Frontal cortex (tissue), 4 donors: ENCODE data around the gene ADGRD1. TPM values are rescaled to one million over a fixed set of nuclear protein-coding genes. Genes with fewer than 3 reads are reported as not detected.

Source experiments
- DNase-seq, 2 donors: peaks; one replicate each; pipeline ENCODE4 v3.0.0; 2012; ENCODE audit warnings: low spot score in 2 of 2
- FAIRE-seq: peaks from 2 replicates; lab custom pipeline; 2012; peaks lifted over from hg19 to GRCh38; lab: Jason Lieb, UNC
- small RNA-seq: library from RNA; depleted of rRNA; stranded (forward); fragments of <200 nt; gene quantifications from one replicate; pipeline ENCODE3, GENCODE V24; 2014
- total RNA-seq: library from RNA; depleted of rRNA; stranded (reverse); fragments of >200 nt; gene quantifications from one replicate; pipeline ENCODE4 v1.2.3, GENCODE V29; 2014
- donor health status: control.
- donor health status: control.
- donor health status: control.

ADGRD1 gene
- total RNA-seq, 1 donor from 2014 or later = 4.5 TPM

DNA sequence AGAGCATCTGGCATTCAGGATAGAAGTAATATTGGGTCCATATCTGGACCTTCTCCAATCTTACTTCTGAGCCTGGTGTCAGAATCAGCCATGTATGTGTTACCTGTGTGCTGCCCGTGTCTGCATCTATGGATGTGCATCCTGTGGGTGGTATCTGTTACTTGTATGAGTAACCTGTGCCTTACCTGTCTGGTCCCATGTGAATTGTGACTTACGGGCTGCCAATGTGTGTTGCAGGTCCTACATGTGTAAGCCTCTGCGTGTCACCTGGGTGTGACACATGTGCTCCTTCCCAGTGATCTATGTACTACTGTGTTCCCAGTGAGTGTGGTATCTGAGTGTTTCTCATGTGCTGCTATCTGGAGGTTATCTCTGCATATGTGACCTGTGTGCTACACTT lies 208.4 kb downstream of the ADGRD1 start:
- no peak for DNase-seq
- no peak for FAIRE-seq

DNA sequence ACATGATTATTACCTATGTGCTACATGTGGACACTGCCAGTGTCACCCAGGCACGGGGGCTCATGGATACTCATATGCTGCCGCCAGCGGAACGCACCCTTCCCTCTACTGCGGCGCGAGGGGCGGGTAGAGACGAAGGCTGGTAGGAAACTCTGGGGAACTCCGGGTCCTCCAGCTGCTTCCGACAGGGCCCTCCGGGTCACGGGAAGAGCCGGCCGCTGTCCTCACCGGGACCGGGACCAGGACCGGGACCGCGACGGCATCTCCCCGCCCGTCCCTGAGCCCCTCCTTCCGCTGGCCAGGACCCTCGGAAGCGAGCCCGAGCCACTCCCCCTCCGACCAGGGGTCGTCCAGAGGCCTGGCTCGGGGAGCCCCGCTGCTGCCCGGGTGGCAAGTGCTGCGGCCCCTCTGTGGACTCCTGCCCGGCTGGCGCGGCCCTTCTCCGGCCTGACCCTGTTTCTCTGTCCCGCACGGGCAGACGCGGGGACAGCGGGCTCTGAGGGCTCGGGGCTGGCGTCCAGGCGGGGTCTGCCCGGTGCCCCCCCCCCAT lies 209.6 kb downstream of the ADGRD1 start:
- no peak for DNase-seq
- no peak for FAIRE-seq

DNA sequence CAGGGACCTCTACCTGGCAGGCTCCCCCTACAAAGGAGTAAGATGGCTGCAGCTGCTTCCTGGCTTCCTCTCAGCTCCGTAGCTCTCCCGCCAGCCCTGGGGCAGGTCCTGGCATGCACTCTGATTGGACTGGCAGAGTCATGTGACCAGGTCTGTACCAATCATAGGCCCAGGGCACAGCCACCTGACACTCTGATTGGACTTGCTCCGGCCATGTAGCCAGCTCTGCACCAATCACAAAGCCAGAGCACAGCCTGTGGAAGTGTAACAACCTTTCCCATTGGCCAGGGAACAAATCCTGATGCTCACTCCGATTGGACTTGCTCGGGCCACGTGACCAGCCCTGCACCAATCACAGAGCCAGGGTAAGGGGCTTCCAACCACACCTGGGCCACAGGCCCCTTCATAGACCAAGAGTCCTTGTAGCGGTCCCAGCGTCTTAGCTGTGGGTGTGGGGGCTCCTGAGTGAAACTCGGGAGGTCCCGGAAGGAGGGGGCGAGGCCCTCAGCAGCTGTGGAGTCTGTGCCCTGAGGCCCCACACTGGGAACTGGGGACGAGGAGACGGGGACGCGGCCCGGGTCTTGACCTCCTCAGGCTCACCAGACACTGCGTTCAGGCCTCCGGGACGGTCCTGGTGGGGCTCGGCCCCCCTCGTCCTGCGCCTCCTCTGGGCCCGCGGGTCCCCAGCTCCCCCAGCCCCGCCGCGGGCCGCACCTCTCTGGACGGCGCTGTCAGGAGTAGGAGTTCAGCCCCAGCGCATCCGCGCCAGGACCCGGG lies 210.6 kb downstream of the ADGRD1 start:
- DNase-seq = no peak
- no peak for FAIRE-seq

DNA sequence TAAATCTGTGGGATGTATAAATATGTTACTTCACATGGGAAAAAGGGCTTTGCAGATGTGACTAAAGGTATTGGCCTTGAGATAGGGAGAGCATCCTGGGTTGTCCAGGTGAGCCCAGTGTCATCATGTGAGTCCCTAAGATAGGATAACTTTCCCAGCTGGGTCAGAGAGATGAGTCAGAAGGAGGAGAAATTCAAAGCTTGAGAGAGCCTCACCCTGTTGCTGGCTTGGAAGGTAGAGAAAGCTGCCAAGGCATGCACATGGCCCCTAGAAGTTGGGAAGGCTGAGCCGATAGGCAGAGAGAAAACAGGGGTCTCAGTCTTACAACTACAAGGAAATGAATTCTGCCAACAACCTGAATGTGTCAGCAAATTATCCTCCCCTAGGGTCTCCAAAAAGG lies 213.0 kb downstream of the ADGRD1 start:
- DNase-seq (no peak), FAIRE-seq (no peak)

DNA sequence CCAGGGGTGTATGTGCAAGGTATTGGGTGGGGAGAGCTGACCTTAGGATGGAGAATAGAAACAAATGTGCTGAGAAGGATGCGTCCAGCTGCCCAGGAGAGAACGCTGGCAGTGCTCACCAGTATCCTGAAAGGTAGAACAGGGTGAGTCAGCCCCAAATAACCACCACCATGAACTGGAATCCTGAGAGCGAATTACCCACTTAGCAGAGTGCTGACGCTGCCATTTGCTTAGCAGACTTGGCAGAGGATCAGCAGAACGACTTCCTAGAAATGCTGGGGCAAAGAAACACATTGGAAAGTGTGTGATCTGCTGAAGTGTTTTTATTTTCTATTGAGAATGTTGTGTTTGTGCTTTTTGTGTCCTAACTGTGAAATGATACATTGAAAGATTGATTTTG lies 213.6 kb downstream of the ADGRD1 start:
- FAIRE-seq = no peak
- DNase-seq = no peak

DNA sequence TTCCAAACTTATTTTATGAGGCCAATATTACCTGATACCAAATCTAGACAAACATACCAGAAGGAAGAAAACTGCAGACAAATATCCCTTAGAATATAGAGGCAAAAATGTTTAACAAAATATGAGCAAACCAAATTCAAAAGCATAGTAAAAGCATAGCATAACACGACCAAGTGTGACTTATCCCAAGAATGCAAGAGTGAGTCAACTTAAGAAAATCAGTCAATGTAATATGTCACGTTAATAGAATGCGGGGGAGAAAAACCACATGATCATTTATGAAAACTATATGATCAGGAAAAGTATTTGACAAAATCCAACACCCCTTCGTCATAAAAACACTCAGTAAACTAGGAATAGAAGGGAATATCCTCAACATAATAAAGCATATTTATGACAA lies 217.3 kb downstream of the ADGRD1 start:
- FAIRE-seq (no peak), DNase-seq (no peak)

DNA sequence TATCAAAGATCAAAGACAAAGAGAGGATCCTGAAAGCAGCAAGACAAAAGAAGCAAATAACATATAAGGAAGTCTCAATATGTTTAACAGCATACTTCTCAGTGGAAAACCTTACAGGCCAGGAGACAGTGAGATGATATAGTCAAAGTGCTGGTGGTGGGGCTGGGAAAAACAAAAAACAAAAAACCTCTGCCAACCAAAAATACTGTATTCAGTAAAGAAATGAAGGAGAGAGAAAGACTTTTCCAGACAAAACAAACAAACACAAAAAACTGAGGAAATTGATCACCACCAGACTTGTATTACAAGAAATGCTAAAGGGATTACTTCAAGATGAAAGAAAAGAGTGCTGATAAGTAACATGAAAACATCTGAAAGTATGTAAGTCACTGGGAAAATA lies 221.2 kb downstream of the ADGRD1 start:
- DNase-seq (no peak), FAIRE-seq (no peak)

DNA sequence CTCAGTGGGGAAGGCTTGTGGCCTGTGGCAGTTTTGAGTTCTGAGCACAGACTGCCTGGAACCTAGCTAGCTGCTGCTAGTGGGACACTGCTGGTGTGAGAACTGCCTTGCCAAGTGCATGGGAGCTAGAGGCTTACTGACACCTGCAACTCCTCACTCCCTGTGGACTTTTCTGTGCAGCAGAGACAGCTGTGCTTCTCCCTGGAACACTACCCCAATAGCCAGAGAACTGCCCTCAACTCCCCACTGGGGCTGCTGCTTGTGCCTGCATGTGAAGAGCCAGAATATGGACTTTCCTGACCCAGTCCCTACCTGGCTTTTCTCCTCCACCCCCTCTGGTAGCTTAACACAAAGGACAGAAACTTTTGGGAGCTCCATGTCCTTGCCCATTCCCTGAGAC lies 222.6 kb downstream of the ADGRD1 start:
- FAIRE-seq (no peak), DNase-seq (no peak)

DNA sequence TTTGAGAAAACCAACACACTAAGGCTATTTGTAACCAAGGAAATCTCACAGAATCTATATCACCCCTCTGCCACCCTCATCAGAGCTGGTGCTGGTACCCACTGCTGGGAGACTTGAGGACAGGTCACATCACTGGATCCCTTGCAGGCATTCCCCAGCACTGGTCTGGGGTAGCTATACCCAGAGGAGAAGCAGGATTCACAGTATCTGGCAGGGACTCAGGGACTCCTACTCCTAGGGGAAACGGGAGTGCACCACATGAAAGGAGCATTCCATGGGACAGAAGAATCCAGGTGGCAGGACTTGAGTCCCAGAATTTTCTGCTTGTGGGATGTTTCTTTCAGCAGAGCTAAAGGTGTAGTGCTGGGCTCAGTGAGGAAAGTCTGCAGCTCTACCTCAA lies 223.2 kb downstream of the ADGRD1 start:
- DNase-seq = no peak
- no peak for FAIRE-seq

DNA sequence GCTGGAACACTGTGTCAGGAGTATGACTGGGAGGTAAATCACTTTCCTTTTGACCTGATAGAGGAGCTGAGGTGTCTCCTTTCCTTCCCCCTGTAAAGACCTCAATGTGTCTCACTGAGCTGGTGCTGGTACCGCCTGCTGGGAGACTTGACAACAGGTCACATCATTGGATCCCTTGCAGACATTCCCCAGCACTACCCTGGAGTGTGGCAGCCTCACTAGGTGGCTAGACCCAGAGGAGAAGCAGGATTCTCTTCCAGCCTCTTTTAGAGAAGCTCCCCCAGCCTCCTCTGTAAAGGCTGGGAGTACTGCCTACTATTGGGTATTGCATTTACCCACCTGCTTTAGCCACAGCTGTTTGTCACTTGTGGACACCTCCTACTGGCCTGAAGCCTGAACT lies 223.9 kb downstream of the ADGRD1 start:
- DNase-seq (no peak), FAIRE-seq (no peak)

DNA sequence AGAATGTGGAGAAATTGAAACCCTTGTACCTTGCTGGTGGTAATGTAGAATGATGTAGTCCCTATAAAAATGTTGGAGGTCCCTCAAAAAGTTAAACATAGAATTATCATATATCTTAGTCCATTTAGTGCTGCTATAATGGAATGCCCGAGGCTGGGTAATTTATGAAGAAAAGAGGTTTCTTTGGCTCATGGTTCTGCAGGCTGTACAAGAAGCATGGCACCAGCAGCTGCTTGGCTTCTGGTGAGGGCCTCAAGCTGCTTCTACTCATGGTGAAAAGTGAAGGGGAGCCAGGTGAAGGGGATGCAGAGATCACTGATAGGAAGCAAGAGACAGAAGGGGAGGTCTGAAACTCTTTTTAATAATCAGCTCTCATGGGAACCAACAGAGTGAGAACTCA lies 233.9 kb downstream of the ADGRD1 start:
- FAIRE-seq = no peak
- no peak for DNase-seq

DNA sequence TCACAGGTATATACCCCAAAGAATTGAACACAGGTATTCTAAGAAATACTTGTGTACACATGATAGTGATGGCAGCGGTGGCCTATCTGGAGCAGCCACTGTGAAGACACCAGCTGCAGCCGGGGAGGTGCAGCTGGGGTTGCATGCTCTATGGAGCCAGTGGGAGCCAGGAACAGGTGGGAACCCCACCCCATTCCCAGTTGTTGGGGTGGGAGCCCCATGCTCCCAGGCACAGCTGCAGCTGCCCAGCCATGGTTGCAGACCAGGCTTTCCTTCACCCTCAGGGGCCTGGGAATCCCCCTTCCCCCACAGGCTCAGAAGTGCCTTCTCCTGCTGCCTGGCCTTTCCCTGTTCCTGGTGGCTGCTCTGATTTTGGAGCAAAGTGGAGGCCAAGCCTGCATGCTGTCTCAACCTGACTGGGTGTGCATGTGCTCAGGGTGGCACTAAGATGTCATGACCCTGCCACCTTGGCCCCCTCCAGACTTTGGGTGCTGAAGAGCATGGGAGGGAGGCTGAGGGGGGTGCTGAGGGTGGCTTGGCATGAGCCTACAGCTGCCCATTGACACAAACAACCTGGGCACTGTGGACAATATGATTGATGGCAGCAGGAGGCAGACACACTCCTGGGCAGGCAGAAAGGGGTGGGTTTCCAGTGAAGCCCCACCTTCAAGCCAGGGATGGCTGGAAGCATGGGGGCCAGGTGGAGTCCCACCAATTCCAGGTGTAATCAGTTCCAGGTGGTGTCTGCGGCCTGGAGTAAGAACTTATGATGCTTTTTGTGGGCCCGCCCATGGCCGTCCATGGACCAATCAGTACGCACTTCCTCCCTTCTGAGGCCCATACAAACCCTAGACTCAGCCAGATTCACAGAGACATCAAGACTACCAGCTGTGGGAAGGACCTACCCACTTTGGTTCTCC lies 234.7 kb downstream of the ADGRD1 start:
- no peak for DNase-seq
- no peak for FAIRE-seq

DNA sequence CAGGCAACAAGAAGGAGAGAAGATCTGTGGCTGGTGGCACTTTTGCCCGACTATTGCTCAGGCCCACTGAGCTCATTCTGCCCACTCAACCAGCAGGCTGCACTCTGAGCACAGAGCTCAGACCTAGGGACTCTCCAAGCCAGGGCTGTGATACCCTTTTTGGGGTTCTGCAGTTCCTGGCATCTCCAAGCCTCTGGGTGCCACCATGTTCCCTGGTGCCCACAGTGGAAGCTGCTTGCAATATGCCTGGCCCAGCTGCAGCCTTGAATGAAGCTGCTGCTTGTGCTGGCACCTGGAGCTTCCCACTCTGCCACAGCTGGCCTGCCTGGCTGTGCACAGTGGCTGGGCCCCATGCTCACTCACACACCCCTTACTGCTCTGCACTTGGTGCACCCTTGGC lies 236.1 kb downstream of the ADGRD1 start:
- DNase-seq (no peak), FAIRE-seq (no peak)

DNA sequence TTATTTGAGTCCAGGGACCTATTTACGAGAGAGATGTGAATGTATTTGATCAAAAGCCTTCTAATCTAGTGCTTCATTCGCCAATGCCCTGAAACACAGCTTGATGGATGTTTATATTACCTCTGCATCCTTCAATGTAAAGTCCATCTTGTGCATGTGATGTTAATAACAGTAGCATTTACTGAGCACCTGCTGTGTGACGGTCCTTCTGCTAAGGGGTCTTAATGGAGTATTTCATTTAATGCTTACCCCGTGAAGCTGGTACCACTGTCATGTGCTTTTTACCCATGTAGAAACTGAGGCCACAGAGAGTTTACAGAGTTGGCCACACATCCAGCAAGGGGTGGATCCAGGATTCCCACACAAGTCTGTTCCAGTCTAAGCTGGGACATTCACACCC lies 237.3 kb downstream of the ADGRD1 start:
- FAIRE-seq = no peak
- DNase-seq = no peak

Small RNAs within 50 kb of the gene (small RNA-seq; reads per million reads assigned to genes)
- not detected for gene RF00019

Other genes starting within 250 kb of the ADGRD1 start
- 47.7 TPM for gene RIMBP2, start 237.6 kb upstream of the ADGRD1 start, total RNA-seq
- gene STX2, start 114.7 kb upstream of the ADGRD1 start, total RNA-seq = 21.2 TPM
- gene RAN, start 81.8 kb upstream of the ADGRD1 start, total RNA-seq = 447 TPM